B cell (primary cell): ENCODE data around the gene ZDHHC1. TPM values are rescaled to one million over a fixed set of nuclear protein-coding genes. Genes with fewer than 3 reads are reported as not detected.
"Not testable (repeated sequence)": the region's sequence is repeated elsewhere in the genome, so short reads cannot be mapped to it uniquely, and the experiment has no call there.

Experiments used
- ATAC-seq: fragments of 200-7000 bp; cut with Tn5 transposase; one replicate; pipeline ENCODE4 v1.10.0; 2021; ENCODE audit warnings: low read depth, mild to moderate bottlenecking, moderate number of reproducible peaks, moderate library complexity
- CTCF ChIA-PET: fragments of 350-600 bp; sonication (Branson Sonifier 250); formaldehyde crosslinking; loops from one replicate; lab custom pipeline; 2021; ENCODE audit warnings: antibody characterized with exemption, inconsistent platforms; lab: Charles Lee
- POLR2A ChIA-PET: fragments of 350-600 bp; sonication (Branson Sonifier 250); formaldehyde crosslinking; loops from one replicate; lab custom pipeline; 2021; ENCODE audit warnings: antibody characterized with exemption; lab: Charles Lee
- DNase-seq: peaks from one replicate; pipeline ENCODE4 v3.0.0; 2013
- H2AFZ ChIP-seq: 2 replicates; pipeline ENCODE4 v1.6.1; 2012; ENCODE audit warnings: mild to moderate bottlenecking, low read depth, low read length; ENCODE audit not compliant: insufficient read depth, poor library complexity, severe bottlenecking
- H3K27ac ChIP-seq, 2 donors: 1 replicate in 1 of 2; 2 replicates in 1 of 2; pipeline ENCODE4 v1.5.1; 2012 to 2013; ENCODE audit warnings: low read length in 2 of 2, mild to moderate bottlenecking in 2 of 2, moderate library complexity in 1 of 2
- H3K27me3 ChIP-seq, 4 experiments: fragments of 200-600 bp in 1 of 4; sonication (generic) in 1 of 4; replicated peaks in 1 of 4; 1 replicate in 2 of 4; 2 replicates in 2 of 4; pipeline versions ENCODE4 v1.6.1 to v1.7.0; 2013 to 2016; ENCODE audit warnings: low read length in 3 of 4, mild to moderate bottlenecking in 2 of 4, mixed read lengths in 1 of 4, moderate library complexity in 1 of 4; ENCODE audit not compliant: insufficient read depth in 4 of 4, control insufficient read depth in 3 of 4; ENCODE audit errors: control extremely low read depth in 1 of 4
- H3K36me3 ChIP-seq, 2 experiments: replicated peaks in 1 of 2; 1 replicate in 1 of 2; 2 replicates in 1 of 2; pipeline versions ENCODE4 v1.6.1 to v1.7.1; 2013; ENCODE audit warnings: low read length in 1 of 2; ENCODE audit not compliant: insufficient read depth in 2 of 2, control insufficient read depth in 1 of 2; ENCODE audit errors: control extremely low read depth in 1 of 2, extremely low read depth in 1 of 2
- H3K4me1 ChIP-seq, 2 donors: fragments of 200-600 bp in 1 of 2; sonication (generic) in 1 of 2; 1 replicate in 1 of 2; 2 replicates in 1 of 2; pipeline versions ENCODE4 v1.5.1 to v1.6.1; 2013 to 2017; ENCODE audit warnings: low read length in 2 of 2; ENCODE audit not compliant: control insufficient read depth in 2 of 2, insufficient read depth in 2 of 2
- H3K4me2 ChIP-seq: replicated peaks from 2 replicates; pipeline ENCODE3; 2012; ENCODE audit warnings: mild to moderate bottlenecking, low read depth, low read length; ENCODE audit not compliant: poor library complexity, severe bottlenecking
- H3K4me3 ChIP-seq, 5 experiments: fragments of 200-600 bp in 1 of 5; sonication (generic) in 1 of 5; 1 replicate in 3 of 5; 2 replicates in 2 of 5; pipeline versions ENCODE4 v1.5.1 to v1.7.0; 2011 to 2016; ENCODE audit warnings: low read length in 4 of 5, mild to moderate bottlenecking in 4 of 5, low read depth in 2 of 5, control low read depth in 1 of 5, moderate library complexity in 1 of 5; ENCODE audit not compliant: insufficient read depth in 1 of 5; ENCODE audit errors: control extremely low read depth in 1 of 5, extremely low read depth in 1 of 5
- H3K79me2 ChIP-seq: fragments of 200-600 bp; sonication (generic); one replicate; pipeline ENCODE4 v1.6.0; 2016; ENCODE audit warnings: low read length; ENCODE audit not compliant: control insufficient read depth, insufficient read depth
- H3K9ac ChIP-seq: fragments of 200-600 bp; sonication (generic); 2 replicates; pipeline ENCODE4 v1.6.1; 2017; ENCODE audit warnings: mild to moderate bottlenecking, low read length, moderate library complexity
- H3K9me3 ChIP-seq, 3 donors: one replicate each; pipeline versions ENCODE4 v1.6.1 to v1.7.1; 2013; ENCODE audit warnings: low read length in 2 of 3; ENCODE audit not compliant: control insufficient read depth in 2 of 3, insufficient read depth in 1 of 3; ENCODE audit errors: control extremely low read depth in 1 of 3
- H4K20me1 ChIP-seq: 2 replicates; pipeline ENCODE4 v1.6.0; 2012; ENCODE audit warnings: mild to moderate bottlenecking, low read length; ENCODE audit not compliant: insufficient read depth, control insufficient read depth, poor library complexity, severe bottlenecking
- H3K27ac Mint-ChIP-seq: one replicate; pipeline ENCODE4 v1.8.0; 2021; ENCODE audit warnings: mixed read lengths
- H3K27me3 Mint-ChIP-seq: one replicate; pipeline ENCODE4 v1.8.0; 2021; ENCODE audit warnings: mixed read lengths
- H3K4me1 Mint-ChIP-seq: one replicate; pipeline ENCODE4 v1.8.0; 2021; ENCODE audit warnings: mixed read lengths
- H3K4me3 Mint-ChIP-seq: one replicate; pipeline ENCODE4 v1.8.0; 2021; ENCODE audit warnings: mixed read lengths
- H3K9me3 Mint-ChIP-seq: one replicate; pipeline ENCODE4 v1.8.0; 2022; ENCODE audit warnings: mixed read lengths; ENCODE audit not compliant: insufficient read depth
- CTCF ChIP-seq: fragments of 200-600 bp; IDR thresholded peaks from one replicate; pipeline ENCODE4 v1.8.0; 2022; ENCODE audit warnings: antibody characterized with exemption, mild to moderate bottlenecking
- EZH2 ChIP-seq: IDR thresholded peaks from 2 replicates; pipeline ENCODE4 v1.6.1; 2012; ENCODE audit warnings: borderline replicate concordance, low read depth, mild to moderate bottlenecking, moderate library complexity, low read length; ENCODE audit not compliant: insufficient read depth, poor library complexity, severe bottlenecking
- WGBS: methylation state at CpG from one replicate; pipeline ENCODE4 v1.1.5; 2013; ENCODE audit warnings: missing lambda C conversion rate; ENCODE audit not compliant: insufficient coverage; 5-methylcytosine and 5-hydroxymethylcytosine counted together
- intact Hi-C: fragments of 100-400 bp; cut with micrococcal nuclease; formaldehyde crosslinking; loops from one replicate; pipeline ENCODE4 v1.10.0; 2022
- polyA plus RNA-seq: library from polyadenylated mRNA; depleted of rRNA; stranded (reverse); fragments of >200 nt; gene quantifications from 2 replicates; pipeline ENCODE4 v1.2.3, GENCODE V29; 2012
- total RNA-seq, 2 donors: library from RNA; stranded (reverse); fragments of 120-200 nt in 1 of 2; gene quantifications; 1 replicate in 1 of 2; 2 replicates in 1 of 2; pipeline versions ENCODE4 v1.2.3 to v1.2.4, GENCODE V29; 2013 to 2022

The ZDHHC1 gene
- total and polyA plus RNA-seq, 2 donors (not counting 1 experiment from before 2014, with no cell fraction given) = 0.58 to 2.8 TPM

- Mint-ChIP-seq H3K27ac (no peak overlapping the region), H3K4me1 (peaks cover 12% of the 10 kb centered on the region)
These were observed 1.2 kb upstream of the ZDHHC1 start for GRCh38 chr16:67417333-67418061.

GRCh38 chr16:67415421-67415820 lies 856 bp downstream of the ZDHHC1 start:
- not testable (repeated sequence) for H3K27ac Mint-ChIP-seq
- H2AFZ ChIP-seq = peak overlapping the region; percentile 91

More at GRCh38 chr16:67417333-67418061, 1.2 kb upstream of the ZDHHC1 start:
- Histone ChIP-seq H3K36me3 (no peaks in the 10 kb centered on the region), H3K9me3 (no peaks in the 10 kb centered on the region), H4K20me1 (no peaks in the 10 kb centered on the region), H3K27ac (no peak overlapping the region), H3K4me2 (no peak overlapping the region), H3K9ac (no peak overlapping the region), H3K27me3 (peaks cover 0 to 13% (median 5%) of the 10 kb centered on the region in 4 experiments), H3K4me1 (peaks cover 8 to 11% of the 10 kb centered on the region in 2 donors), H2AFZ (no peak overlapping the region), H3K4me3 (no peak overlapping the region), H3K79me2 (no peaks in the 10 kb centered on the region)
- no peaks in the 10 kb centered on the region for H3K9me3 Mint-ChIP-seq
- TF ChIP-seq CTCF = no peak
- no peak for TF ChIP-seq EZH2
- ChIA-PET CTCF (interaction anchor here (0.9 to 3.0 kb wide), 6 partner anchors 11 to 157 kb away, joined by 3 to 20 read pairs (median 4); no protein-coding TSS in a partner anchor), POLR2A (no interaction called here)
- H3K4me3 Mint-ChIP-seq = peak overlapping the region; percentile 89
- no peak for ATAC-seq
- intact Hi-C loops = loop anchor here (2.0 kb wide), 2 partner anchors 23 to 441 kb away; no protein-coding TSS in a partner anchor
- no peak for DNase-seq
- peaks cover 17% of the 10 kb centered on the region for H3K27me3 Mint-ChIP-seq
- WGBS = 100% methylated on average over 1 of the region's 2 CpGs

More at GRCh38 chr16:67415421-67415820, 856 bp downstream of the ZDHHC1 start:
- H3K36me3 ChIP-seq, intact Hi-C loops, H3K9me3 Mint-ChIP-seq, H3K27ac ChIP-seq, H3K9me3 ChIP-seq, DNase-seq, H3K79me2 ChIP-seq, ATAC-seq, H4K20me1 ChIP-seq, POLR2A ChIA-PET: not testable (repeated sequence)
- Mint-ChIP-seq H3K27me3 (peaks cover 15% of the 10 kb centered on the region), H3K4me1 (peaks cover 12% of the 10 kb centered on the region), H3K4me3 (peak overlapping the region; percentile 73)
- H3K4me2 ChIP-seq = peak overlapping the region; percentile 92
- H3K4me3 ChIP-seq = peak overlapping the region in 2 of 5 experiments; percentile 64
- H3K4me1 ChIP-seq = peaks cover 8 to 11% of the 10 kb centered on the region in 2 donors
- peaks cover 0 to 13% (median 5%) of the 10 kb centered on the region in 4 experiments for H3K27me3 ChIP-seq
- WGBS = 95% methylated on average over 17 of the region's 19 CpGs
- H3K9ac ChIP-seq = peak overlapping the region; percentile 70
- CTCF ChIA-PET = interaction anchor here (1.4 kb wide), 1 partner anchor 13 kb away, joined by 5 read pairs; no protein-coding TSS in a partner anchor
